Epidermal melanocyte (primary cell): ENCODE results near the gene APOD.

Experiments used
- DNase-seq: peaks from one replicate; pipeline ENCODE4 v3.0.0; 2011; ENCODE audit warnings: low spot score; ENCODE audit not compliant: insufficient read length

The APOD gene

GRCh38 chr3:195531683-195532082 is 52.1 kb downstream of the APOD start:
- DNase-seq, result no peak

GRCh38 chr3:195526492-195526891 is 57.2 kb downstream of the APOD start:
- DNase-seq, result no peak

GRCh38 chr3:195524171-195524896 is 59.4 kb downstream of the APOD start:
- DNase-seq, result no peak

DNA sequence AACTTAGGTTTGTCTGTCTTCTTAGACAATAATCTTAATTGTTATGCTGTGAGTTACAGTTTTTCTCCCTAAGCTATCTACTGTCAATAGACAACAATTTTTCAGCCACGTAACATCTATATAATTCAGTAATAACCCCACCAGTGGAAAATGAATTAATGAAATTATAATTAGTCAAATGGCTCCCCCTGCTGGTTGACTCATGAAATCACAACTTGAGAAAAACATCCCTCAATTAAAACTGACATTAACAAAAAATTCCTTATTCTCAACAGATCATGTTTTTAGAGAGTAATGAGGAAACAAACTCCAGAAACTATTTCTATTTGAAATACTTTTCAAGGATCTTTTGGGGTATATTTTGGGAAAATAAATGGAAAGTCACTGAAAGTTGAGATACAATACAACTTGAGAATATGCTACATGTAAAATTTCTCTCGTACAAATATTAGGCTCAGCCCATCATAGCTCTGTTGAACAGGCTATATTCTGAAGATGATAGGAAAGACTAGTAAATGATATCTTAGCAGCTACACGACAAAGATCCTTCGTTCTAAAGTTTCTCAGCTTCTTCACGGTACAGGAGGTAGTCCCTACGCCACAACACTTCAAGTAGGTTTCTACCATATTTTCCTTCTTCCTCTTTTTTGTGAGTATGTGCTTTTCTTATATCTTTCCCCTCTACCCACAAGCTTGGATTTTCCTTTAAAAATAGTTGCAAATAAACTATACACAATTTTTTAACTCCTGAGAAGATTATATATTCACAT is 61.3 kb downstream of the APOD start:
- DNase-seq, result peak; percentile 58
